ENCODE results near the gene GLB1L2.

The GLB1L2 gene

GRCh38 chr11:134387501-134387900 is 55.7 kb downstream of the GLB1L2 start:
- no peak for DNase-seq

DNA sequence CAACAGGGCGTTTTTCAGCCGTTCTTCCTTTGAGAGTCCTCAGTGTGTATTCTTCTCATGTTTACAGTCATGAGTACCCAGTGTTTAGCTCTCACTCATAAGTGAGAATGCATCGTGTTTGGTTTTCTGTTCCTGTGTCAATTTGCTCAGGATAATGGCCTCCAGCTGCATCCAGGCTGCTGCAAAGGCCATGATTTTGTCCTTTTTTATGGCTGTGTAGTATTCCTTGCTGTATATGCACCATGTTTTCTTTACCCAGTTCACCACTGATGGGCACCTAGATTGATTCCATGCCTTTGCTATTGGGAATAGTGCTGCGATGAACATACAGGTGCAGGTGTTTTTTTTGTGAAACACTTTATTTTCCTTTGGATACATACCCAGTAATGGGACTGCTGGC is 56.8 kb downstream of the GLB1L2 start:
- no peak for DNase-seq

DNA sequence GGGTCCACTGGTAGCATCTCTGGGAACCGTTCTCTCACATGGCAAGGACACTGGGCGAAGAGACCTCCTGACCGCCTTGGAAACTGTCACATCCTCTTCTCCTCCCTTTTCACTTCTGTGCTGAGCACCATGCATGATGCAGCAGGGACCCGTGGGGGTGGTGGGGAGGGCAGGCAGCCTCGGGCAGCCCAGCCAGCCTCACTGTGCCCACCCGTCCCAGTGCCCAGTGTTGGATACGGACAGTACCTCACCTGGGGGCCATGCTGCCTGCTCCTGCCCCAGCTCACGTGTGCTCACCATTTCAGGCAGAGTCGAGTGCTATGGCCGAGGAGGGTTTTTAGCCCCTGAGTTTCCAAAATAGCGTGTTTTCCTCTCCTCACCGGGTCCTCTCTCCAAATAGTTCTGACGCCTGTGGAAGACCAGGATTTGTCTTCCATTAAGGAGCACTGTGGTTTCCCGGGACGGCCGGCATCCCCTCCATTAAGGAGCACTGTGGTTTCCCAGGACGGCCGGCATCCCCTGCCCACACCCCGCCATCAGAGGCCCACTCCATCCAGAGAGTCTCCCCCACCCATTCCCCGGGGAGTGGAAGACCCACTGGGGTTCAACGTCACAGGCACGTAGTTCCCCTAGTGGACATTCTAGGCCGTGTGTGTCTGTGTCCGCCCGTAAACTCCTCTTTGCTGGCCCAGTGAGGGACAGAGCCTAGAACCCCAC is 57.8 kb downstream of the GLB1L2 start:
- no peak for DNase-seq

DNA sequence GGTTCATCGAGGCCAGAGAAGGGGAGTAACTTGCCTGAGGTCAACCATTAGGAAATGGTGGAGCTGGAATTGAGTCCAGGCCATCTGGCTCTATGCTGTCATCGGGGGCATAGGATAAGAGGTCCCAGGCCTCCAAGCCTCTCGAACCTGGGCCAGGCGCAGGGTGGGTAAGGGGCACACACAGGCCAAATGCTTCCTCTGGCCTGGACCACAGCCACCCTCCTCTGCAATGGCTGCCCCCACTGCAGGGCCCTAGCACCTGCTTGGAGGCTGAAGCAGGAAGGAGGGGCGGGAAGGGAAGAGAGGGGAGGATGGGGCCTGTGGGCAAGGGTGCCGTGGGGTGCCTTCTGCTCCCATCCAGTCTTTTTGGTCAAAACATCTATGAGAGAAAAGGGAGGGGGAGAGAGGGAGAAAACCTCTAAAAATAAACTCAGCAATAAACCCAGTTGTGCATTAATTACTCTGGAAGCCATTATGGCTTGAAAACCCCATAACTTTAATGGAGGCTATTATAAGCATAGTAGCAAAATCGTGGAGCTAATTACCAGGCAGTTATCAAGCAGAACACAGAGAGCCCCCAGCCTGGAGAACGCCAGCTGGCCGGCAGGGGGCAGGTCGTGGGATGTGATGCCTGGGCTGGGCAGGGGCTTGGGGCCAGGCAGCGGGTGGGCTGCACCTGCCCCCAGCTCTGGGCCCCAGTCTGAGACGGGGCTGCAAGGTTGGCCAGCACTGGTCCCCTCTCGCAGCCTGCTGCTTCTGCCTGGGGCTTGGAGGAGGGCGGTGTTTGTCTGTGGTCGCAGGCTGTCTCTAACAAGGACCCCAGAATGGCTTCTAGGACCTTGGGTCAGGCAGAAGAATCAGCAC is 59.1 kb downstream of the GLB1L2 start:
- DNase-seq, result no peak

DNA sequence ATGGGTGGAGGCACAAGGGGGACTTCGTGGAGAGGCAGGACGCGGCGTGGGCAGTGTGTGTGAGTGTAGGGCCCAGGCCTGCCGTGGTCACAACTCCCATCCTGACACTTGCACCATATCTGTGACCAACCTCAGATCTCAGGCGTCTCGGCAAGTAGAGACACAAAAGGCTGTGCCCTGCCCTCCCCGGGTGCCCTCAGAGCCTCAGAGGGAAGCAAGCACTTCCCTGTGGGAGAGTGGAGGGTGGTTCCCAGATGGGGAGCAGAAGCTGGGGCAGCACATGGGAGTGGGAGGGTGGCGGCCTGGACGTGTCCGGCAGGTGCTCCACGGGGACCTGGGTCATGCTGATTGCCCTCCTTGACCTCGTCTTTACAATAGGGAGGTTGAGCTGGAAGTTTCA is 59.9 kb downstream of the GLB1L2 start:
- no peak for DNase-seq

- DNase-seq, result no peak
These were observed 61.3 kb downstream of the GLB1L2 start for GRCh38 chr11:134392953-134393615.

- no peak for DNase-seq
These were observed 61.9 kb downstream of the GLB1L2 start for GRCh38 chr11:134393638-134394037.

- no peak for DNase-seq
These were observed 62.5 kb downstream of the GLB1L2 start for GRCh38 chr11:134394311-134394710.

GRCh38 chr11:134395002-134395401 is 63.2 kb downstream of the GLB1L2 start:
- no peak for DNase-seq

- no peak for DNase-seq
These were observed 65.7 kb downstream of the GLB1L2 start for GRCh38 chr11:134397304-134398078.

- DNase-seq, result no peak
These were observed 66.3 kb downstream of the GLB1L2 start for GRCh38 chr11:134398079-134398444.

DNA sequence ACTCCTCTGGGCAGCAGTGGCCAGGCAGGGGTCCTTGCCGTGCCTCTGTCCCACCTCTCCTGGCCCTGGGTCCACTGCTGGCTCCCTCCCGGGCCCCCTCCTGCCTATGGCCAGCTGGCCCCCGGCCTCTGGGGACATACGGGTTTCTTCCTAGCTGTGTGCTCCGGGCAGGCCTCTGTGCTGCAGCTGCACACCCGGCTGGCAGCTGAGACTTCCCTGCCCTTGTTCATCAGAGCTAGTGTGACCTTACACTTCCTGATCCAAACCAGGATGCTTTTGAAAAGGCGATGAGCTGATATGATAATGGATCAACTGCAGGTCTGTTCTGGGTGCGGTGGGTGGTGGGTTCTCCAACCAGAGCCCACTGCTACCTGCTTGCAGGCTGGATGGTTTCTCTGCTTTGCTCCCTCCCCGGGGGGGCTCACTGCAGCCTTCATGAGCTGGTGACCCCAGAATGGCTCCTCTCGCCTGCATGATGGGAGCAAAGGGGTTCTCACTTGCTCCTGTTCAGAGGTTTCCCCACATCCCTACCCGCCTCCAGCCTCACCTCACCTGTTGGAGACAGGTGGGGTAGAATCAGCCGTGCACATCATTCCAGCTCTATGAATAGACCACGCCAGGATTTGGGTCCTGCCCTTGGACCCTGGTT is 67.0 kb downstream of the GLB1L2 start:
- DNase-seq, result no peak

DNA sequence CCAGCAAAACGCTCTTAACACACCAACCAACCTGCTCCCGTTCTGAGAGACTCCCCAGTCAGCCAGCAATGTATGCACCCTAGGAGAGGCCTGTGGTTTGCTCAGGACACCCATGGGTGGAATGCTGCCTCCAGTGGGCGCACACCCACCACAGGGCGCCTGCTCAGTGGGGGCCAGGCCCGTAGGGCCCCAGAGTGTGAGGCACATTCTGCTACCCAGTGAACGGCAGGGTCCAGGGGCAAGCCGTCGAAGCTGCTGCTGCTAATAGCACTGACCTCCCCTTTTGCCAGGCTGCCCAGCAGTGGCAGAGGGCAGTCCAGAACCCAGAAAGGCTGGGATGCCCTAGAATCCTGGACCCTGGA is 67.5 kb downstream of the GLB1L2 start:
- DNase-seq, result no peak

- no peak for DNase-seq
These were observed 68.2 kb downstream of the GLB1L2 start for GRCh38 chr11:134399996-134400395.

GRCh38 chr11:134401825-134402809 is 70.3 kb downstream of the GLB1L2 start:
- no peak for DNase-seq

GRCh38 chr11:134402910-134403309 is 71.1 kb downstream of the GLB1L2 start:
- DNase-seq, result no peak

DNA sequence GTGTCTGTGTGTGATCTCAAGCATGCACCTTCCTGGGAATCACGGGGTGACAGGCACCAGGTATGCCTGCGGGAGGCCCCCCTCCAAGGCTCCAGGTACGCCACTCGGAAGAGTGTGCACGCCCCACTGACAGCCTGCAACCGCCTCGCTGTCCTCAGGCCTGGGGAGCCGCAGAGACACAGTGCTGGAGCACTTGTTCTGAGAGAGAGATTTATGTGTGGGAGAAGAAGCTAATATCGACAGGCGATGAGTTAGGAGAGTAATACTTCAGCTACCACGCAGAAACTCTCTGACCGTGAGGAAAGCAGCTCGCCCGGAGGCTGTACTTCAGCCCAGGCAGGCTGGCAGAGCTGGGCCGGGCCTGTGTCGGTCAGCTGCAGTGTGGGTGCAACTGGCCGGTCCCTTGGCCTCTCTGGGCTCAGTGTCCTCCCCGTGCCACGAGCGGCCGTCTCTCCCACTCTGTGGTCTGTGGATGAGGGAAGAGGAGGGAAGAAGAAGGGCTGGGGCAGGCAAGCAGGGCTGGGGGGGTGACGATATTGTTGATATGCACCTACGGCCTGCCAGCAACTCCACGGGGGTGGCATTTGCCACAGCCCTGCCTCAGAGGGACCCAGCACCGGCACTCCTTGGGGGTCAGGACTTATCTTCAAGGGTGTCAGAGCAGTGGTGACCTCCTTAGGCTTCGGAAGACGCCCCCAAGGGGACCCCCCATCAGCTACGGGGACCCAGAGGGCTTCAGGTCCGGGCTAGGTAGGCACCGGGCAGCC is 73.0 kb downstream of the GLB1L2 start:
- no peak for DNase-seq

GRCh38 chr11:134405436-134405835 is 73.6 kb downstream of the GLB1L2 start:
- no peak for DNase-seq

GRCh38 chr11:134405841-134406240 is 74.1 kb downstream of the GLB1L2 start:
- no peak for DNase-seq
